Measurements from ENCODE around the gene SDHAF3. TPM values are rescaled to one million over a fixed set of nuclear protein-coding genes. Genes with fewer than 3 reads are reported as not detected.
A peak's percentile ranks its signal among the peaks of the same experiment; 100 is the strongest.
"Not testable (repeated sequence)": the region's sequence is repeated elsewhere in the genome, so short reads cannot be mapped to it uniquely, and the experiment has no call there.

The SDHAF3 gene
- total RNA-seq, 1 experiment from 2014 or later = 13.8 TPM

DNA sequence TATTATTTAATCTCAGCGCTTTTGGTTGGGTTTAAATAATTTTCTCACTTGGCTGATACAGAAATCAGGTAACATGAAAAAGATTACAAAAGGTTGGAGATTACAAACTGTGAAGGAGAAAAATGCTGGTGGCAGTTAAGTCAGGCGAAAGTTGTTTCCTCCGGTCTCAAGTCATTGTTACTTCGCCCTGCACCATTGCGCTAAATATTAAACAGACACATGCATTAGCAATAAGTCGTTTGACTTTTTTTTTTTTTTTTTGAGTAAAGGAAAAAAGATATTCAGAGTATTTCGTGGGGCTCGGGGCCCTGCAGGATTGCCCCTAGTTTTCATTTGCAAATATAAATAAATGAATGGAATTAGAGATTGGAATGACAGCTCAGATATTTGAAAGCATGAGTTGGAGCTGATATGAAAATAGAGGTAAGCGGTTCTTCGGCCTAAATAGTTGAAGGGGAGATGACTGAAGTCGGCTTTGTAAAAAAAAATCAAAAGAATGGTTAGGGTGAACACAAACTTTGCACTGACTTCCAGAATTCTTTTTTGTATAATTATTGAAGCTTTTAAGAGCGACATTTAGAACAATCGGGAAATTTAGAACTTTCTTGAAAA lies 914 bp downstream of the SDHAF3 start:
- DNase-seq = no peak
- Histone ChIP-seq H3K4me3 (peak overlapping the region; percentile 80), H3K27me3 (no peaks in the 10 kb centered on the region), H3K36me3 (no peaks in the 10 kb centered on the region), H3K9me3 (no peaks in the 10 kb centered on the region)

DNA sequence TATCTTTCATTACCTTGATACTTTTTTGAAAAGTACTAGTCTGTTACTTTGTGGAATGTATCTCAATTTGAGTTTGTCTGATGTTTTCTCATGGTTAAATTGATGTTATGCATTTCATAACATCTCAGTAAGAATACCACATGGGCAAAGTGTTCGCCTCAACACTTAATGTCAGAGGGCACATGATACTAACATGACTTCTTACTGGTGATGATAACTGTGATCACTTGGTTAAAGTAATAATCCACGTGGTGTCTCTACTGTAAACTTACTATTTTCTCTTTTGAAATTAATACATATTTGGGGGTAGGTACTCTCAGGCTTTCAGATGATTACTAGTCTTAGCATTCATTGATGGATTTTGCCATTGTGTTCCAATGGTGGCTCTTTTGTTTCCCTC lies 2.2 kb downstream of the SDHAF3 start:
- Histone ChIP-seq H3K36me3 (no peaks in the 10 kb centered on the region), H3K9me3 (no peaks in the 10 kb centered on the region), H3K4me3 (no peak overlapping the region), H3K27me3 (no peaks in the 10 kb centered on the region)
- no peak for DNase-seq

DNA sequence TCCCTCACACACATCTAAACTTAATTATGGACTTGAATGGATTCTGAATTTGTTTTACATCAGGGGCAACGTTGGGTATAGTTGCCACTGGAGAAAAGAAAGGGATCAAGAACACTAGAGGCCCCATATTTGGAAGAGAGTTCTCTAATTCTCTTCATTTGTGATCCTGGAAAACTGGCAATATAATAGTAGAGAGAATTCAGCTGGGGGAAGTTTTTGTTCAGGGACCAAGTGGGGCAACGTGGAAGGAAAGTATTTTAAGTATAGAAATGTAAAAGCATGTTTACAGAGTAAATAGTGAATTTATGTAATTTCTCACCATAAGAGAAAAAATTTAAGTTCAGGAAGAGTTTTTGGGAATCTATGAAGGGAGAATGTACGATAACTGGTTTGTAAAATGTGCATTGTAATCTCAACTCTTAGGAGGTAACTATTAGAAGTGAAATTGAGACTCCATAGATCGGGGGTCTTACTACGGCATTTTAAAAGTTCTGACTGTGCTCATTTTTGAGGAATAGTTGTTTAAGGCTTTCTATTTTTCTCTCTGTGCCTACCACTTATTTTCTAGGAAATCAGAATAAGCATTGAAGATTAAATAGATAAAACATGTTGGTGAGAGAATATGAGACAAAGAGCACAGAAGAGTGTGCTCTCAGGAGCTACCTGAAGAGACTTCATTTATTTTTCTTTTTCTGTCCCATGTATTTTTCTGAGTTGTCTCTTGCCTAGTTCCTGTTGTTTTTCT lies 3.4 kb downstream of the SDHAF3 start:
- Histone ChIP-seq H3K9me3 (no peaks in the 10 kb centered on the region), H3K27me3 (no peaks in the 10 kb centered on the region), H3K4me3 (no peak overlapping the region), H3K36me3 (no peaks in the 10 kb centered on the region)
- DNase-seq = no peak

DNA sequence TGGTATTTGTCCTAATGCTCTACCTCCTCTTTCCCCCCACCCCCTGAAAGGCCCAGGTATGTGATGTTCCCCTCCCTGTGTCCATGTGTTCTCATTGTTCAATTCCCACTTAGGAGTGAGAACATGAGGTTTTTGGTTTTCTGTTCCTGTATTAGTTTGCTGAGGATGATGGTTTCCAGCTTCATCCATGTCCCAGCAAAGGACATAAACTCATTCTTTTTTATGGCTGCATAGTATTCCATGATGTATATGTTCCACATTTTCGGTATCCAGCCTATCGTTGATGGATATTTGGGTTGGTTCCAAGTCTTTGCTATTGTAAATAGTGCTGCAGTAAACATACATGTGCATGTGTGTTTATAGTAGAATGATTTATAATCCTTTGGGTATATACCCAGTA lies 5.6 kb downstream of the SDHAF3 start:
- not testable (repeated sequence) for H3K9me3 ChIP-seq, H3K27me3 ChIP-seq, H3K4me3 ChIP-seq, H3K36me3 ChIP-seq, DNase-seq

DNA sequence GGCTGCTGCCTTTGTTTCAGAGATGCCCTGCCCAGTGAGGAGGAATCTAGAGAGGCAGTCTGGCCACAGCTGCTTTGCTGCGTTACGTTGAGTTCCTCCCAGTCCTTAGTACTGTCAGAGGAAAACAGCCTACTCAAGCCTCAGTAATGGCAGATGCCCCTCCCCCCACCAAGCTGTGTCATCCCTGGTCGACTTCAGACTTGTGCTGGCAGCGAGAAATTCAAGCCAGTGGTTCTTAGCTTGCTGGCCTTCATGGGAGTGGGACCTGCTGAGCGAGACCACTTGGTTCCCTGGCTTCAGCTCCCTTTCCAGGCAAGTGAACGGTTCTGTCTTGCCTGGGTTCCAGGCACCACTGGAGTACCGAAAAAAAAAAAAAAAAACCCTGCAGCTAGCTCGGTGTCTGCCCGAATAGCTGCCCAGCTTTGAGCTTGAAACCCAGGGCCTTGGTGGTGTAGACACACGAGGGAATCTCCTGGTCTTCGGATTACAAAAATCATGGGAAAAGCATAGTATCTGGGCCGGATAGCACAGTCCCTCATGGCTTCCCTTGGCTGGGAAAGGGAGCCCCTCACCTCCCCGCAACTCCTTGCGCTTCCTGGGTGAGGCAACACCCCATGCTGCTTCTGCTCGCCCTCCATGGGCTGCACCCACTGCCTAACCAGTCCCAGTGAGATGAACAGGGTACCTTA lies 9.1 kb downstream of the SDHAF3 start:
- no peak for DNase-seq
- H3K36me3 ChIP-seq = no peaks in the 10 kb centered on the region
- no peak overlapping the region for H3K4me3 ChIP-seq
- H3K27me3 ChIP-seq = no peaks in the 10 kb centered on the region
- H3K9me3 ChIP-seq = no peaks in the 10 kb centered on the region

DNA sequence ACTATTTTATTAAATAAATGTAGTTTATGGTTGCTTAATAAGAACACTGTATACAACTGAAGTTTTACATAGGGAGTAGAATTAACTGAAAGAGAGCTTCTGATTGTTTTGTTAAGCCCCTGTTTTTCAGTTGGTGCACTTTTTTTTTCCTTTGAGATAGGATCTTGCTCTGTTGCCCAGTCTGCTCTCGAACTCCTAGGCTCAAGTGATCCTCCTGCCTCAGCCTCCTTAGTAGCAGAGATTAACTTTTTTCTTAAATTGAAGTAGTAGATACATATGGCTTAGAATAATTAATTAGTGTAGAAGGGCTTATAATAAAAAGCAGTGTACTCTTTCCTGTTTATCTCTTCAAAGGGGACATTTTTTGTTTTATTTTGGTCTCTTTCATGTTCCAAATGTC lies 11.2 kb downstream of the SDHAF3 start:
- Histone ChIP-seq H3K9me3 (no peaks in the 10 kb centered on the region), H3K36me3 (no peaks in the 10 kb centered on the region), H3K27me3 (no peaks in the 10 kb centered on the region), H3K4me3 (no peak overlapping the region)
- DNase-seq = no peak

DNA sequence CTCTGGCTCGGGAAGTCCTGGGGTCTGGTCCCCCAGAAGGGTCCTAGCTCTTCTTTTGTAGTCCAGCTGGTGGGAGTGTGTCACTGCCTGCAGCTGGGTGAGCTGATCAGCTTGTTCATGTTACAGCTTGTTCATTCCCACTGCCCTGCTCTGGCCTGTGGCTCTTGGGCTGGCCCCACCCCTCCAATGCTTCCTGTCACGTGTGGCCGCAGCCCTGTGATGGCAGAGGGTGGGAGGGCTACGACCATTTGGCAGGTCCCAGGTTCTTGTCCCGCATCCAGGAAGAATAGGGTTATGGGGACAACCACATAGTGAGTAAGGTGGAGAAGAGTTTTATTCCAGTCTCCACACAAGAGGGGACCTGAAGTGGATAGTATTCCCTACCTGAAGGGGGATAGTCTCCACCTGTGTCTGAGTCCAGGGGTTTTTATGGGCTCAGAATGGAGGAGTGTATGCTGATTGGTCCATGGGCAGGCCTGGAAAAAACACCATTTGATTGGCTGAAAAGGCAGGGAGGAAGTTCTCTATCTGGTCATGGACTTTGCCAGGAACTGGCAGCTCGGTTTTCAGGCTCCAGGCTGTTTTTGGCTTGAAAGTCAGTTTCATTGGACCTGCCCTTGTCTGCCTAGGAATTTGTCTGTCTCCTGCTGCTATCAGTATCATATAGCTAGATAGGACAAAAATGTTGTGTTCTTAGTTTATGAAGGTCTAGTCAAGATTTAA lies 13.1 kb downstream of the SDHAF3 start:
- DNase-seq = no peak
- no peaks in the 10 kb centered on the region for H3K9me3 ChIP-seq
- no peaks in the 10 kb centered on the region for H3K36me3 ChIP-seq
- H3K27me3 ChIP-seq = no peaks in the 10 kb centered on the region
- no peak overlapping the region for H3K4me3 ChIP-seq

DNA sequence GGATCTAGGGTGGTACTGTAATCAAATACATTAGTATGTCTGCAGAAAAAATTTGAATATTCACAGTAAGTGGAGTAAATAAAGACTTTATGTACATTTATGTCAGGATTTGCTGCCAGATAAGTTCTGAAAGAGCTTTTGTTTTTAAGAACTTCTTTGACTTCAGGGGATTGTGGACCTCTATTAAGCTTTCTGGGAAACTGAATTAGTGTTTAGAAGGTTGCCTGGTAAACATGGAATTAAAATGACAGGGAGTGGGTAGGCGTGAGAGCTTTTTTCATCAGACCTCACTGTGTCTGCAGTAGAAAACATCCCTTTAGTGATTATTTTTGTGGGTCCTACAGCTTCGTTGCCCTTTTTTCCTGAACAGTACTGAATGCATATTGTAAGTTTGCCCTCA lies 15.7 kb downstream of the SDHAF3 start:
- DNase-seq = no peak
- Histone ChIP-seq H3K4me3 (no peak overlapping the region), H3K27me3 (no peaks in the 10 kb centered on the region), H3K9me3 (no peaks in the 10 kb centered on the region), H3K36me3 (no peaks in the 10 kb centered on the region)

DNA sequence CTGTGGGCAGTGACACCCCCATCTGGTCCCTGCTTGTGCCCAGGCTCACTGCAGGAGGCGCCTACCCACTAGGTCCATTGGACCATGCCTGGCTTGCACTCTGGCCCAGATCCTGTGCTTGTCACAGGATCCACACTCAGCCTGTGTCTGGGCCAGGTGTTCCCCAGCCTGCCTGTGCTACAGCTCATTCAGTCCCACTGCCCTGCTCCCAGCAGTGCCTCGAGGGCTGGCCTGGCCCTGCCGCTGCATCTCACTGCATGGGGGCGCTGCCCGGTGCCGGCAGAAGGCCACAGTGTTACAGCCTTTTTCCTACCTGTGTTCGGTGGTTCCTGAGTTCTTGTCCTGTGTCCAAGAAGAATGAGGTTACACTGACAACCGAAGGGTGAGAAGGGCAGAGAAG lies 21.3 kb downstream of the SDHAF3 start:
- no peaks in the 10 kb centered on the region for H3K27me3 ChIP-seq
- no peaks in the 10 kb centered on the region for H3K36me3 ChIP-seq
- H3K4me3 ChIP-seq = no peak overlapping the region
- no peaks in the 10 kb centered on the region for H3K9me3 ChIP-seq
- DNase-seq = no peak

DNA sequence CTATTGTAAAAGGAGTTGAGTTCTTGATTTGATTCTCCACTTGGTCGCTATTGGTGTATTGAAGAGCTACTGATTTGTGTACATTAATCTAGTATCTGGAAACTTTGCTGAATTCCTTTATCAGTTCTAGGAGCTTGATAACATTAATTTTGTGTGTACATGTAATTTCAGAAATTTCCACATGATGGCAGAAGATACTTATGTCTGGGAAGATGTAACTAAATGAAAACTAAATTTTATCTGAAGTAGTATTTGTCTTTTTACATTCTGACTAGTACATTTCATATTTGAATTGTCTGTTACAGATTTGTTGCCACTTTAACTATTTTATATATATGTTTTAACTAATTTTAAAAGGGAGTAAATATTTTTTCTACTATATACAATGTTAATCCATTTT lies 27.6 kb downstream of the SDHAF3 start:
- DNase-seq = no peak
- Histone ChIP-seq H3K36me3 (no peaks in the 10 kb centered on the region), H3K4me3 (no peak overlapping the region), H3K27me3 (no peaks in the 10 kb centered on the region), H3K9me3 (no peaks in the 10 kb centered on the region)

DNA sequence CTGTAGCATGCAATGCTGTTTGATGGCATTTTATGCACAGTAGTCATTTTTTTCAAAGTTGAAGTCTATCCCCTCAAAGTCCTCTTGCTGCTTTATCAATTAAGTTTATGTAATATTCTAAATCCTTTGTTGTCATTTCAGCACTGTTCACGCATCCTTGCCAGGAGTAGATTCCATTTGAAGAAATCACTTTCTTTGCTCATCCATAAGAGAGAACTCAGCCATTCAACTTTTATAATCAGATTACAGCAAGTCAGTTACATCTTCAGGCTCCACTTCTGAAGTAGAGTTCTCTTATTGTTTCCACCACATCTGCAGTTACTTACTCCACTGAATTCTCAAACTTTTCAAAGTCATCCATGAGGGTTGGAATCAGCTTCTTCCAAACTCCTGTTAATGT lies 32.3 kb downstream of the SDHAF3 start:
- Histone ChIP-seq H3K4me3 (no peak overlapping the region), H3K36me3 (no peaks in the 10 kb centered on the region), H3K9me3 (no peaks in the 10 kb centered on the region), H3K27me3 (no peaks in the 10 kb centered on the region)
- no peak for DNase-seq

DNA sequence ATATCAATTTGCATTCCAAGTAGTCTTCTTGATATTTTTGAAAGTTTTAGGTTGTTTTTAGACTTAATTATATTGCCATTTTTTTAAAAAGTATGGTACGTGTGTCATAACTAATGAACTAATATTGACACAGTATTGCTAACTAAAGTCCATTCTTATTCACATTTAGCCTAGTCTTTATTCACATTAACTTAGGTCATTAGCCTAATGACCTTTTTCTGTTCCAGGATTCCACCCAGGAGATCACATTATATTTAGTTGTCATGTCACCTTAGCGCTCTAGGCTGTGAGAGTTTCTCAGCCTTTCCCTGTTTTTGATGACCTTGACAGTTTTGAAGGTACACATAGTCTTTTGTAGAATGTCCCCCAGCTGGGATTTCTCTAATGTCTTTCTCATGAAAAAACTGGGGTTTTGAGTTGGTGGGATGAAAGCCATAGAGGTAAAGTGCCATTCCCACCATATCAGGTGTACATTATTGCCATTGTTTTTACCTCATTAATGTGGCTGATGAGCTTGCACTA lies 38.5 kb downstream of the SDHAF3 start:
- no peak for DNase-seq
- Histone ChIP-seq H3K36me3 (no peaks in the 10 kb centered on the region), H3K27me3 (no peaks in the 10 kb centered on the region)

DNA sequence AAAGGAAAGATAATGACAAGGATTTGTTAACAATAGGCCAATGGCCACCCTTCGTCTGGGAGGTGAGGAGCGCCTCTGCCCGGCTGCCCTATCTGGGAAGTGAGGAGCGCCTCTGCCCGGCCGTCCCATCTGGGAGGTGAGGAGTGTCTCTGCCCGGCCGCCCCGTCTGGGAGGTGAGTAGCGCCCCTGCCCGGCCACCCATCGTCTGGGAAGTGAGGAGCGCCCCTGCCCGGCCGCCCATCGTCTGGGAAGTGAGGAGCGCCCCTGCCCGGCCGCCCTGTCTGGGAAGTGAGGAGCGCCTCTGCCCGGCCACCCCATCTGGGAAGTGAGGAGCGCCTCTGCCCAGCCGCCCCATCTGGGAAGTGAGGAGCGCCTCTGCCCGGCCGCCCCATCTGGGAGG lies 42.5 kb downstream of the SDHAF3 start:
- not testable (repeated sequence) for H3K36me3 ChIP-seq, DNase-seq, H3K27me3 ChIP-seq

More for the DNA sequence above, 38.5 kb downstream of the SDHAF3 start:
- H3K4me3 ChIP-seq = no peak overlapping the region
- no peaks in the 10 kb centered on the region for H3K9me3 ChIP-seq

DNA sequence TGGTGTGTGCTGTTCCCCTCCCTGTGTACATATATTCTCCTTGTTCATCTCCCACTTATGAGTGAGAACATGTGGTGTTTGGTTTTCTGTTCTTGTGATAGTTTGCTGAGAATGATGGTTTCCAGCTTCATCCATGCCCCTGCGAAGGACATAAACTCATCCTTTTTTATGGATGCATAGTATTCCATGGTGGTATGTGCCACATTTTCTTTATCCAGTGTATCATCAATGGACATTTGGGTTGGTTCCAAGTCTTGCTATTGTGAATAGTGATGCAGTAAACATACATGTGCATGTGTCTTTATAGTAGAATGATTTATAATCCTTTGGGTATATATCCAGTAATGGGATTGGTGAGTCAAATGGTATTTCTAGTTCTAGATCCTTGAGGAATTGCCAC lies 44.1 kb downstream of the SDHAF3 start:
- H3K9me3 ChIP-seq, H3K27me3 ChIP-seq, H3K36me3 ChIP-seq, DNase-seq, H3K4me3 ChIP-seq: not testable (repeated sequence)

More for the DNA sequence above, 42.5 kb downstream of the SDHAF3 start:
- not testable (repeated sequence) for H3K9me3 ChIP-seq, H3K4me3 ChIP-seq

DNA sequence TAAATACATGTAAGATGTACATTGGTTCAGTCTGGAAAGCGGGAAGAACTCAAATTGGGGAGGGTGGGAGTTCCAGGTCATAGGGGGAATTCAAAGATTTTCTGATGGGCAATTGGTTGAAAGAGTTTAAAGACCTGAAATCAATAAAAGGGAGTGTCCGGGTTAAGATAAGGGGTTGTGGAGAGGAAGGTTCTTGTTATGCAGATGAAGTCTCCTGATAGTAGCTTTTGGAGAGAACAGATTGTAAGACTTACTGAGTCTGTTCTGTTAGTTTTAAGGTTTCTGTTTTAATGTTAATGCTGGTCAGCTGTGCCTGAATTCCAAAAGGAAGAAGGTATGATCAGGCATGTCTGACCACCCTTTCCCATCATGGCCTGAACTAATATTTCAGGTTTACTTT lies 48.8 kb downstream of the SDHAF3 start:
- Histone ChIP-seq H3K4me3 (no peak overlapping the region), H3K9me3 (no peaks in the 10 kb centered on the region), H3K27me3 (no peaks in the 10 kb centered on the region), H3K36me3 (no peaks in the 10 kb centered on the region)
- no peak for DNase-seq

DNA sequence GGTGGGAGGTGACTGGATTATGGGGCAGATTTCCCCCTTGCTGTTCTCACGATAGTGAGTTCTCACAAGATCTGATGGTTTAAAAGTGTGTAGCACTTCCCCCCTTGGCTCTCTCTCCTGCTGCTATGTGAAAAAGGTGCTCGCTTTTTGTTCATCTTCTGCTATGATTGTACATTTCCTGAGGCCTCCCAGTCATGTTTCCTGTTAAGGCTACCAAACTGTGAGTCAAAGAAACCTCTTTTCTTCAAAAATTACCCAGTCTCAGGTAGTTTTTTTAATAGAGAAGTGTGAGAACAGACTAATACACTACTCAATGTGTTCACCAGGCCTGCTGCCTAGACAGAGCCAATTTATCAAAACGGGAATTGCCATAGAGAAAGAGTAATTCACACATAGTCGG lies 49.7 kb downstream of the SDHAF3 start:
- no peaks in the 10 kb centered on the region for H3K36me3 ChIP-seq
- no peak for DNase-seq
- H3K9me3 ChIP-seq = no peaks in the 10 kb centered on the region

DNA sequence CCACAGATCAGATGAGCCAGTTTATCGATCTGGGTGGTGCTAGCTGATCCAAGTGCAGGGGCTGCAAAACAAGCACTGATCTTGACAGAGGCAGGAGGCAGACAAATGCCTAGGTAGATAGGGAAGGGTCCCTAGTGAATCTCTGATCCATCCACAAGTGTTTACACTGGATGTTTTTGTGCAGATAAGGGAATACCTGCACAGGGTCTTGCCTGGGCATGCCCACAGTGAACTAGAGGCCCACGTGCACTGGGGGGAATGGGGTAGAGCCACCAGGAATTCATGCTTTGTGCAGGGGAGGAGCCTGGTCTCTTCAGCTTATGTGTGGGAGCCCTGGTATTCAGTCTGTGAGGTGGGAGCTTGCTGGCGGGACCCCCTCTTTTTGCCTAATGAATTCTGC lies 50.3 kb downstream of the SDHAF3 start:
- Histone ChIP-seq H3K4me3 (no peak overlapping the region), H3K9me3 (no peaks in the 10 kb centered on the region), H3K27me3 (no peaks in the 10 kb centered on the region), H3K36me3 (no peaks in the 10 kb centered on the region)
- no peak for DNase-seq

More for the DNA sequence above, 49.7 kb downstream of the SDHAF3 start:
- H3K4me3 ChIP-seq = no peak overlapping the region
- H3K27me3 ChIP-seq = no peaks in the 10 kb centered on the region

Data from MG63 (cell line).